ENCODE data around the gene WBP2.

GRCh38 chr17:75832652-75833400, 22.3 kb downstream of the WBP2 start:
- TF ChIP-seq CTCF (IDR thresholded peaks at IDR 0.05; ENCODE audit: borderline replicate concordance, extremely low read depth, low read length, poor library complexity, severe bottlenecking) (no peak), EZH2 (IDR thresholded peaks at IDR 0.05; ENCODE audit: borderline replicate concordance, low read depth, low read length, severe bottlenecking) (no peak)
